ENCODE measurements around the gene NME3.
"Not testable (repeated sequence)": the region's sequence is repeated elsewhere in the genome, so short reads cannot be mapped to it uniquely, and the experiment has no call there.

Gene NME3

GRCh38 chr16:1745181-1745899 lies 26.0 kb downstream of the NME3 start:
- H3K4me3 ChIP-seq (ENCODE audit: low read length in 2 of 2) = no peak overlapping the region
- no peaks in the 10 kb centered on the region for H3K9me3 ChIP-seq (ENCODE audit: control insufficient read depth in 2 of 2, low read length in 2 of 2)
- H3K27me3 ChIP-seq (ENCODE audit: control insufficient read depth in 1 of 2, insufficient read depth in 2 of 2, low read length in 2 of 2) = no peaks in the 10 kb centered on the region
- peaks cover 38 to 58% of the 10 kb centered on the region in 2 donors for H3K36me3 ChIP-seq (ENCODE audit: control insufficient read depth in 2 of 2, insufficient read depth in 2 of 2, low read length in 2 of 2)
- no peak overlapping the region for H3K27ac ChIP-seq (ENCODE audit: low read length)
- H3K4me1 ChIP-seq (ENCODE audit: control insufficient read depth, insufficient read depth, low read length) = no peaks in the 10 kb centered on the region
- H3K9ac ChIP-seq (ENCODE audit: low read length in 2 of 2) = no peak overlapping the region

- no peaks in the 10 kb centered on the region for H3K9me3 ChIP-seq (ENCODE audit: control insufficient read depth in 2 of 2, low read length in 2 of 2)
- no peaks in the 10 kb centered on the region for H3K27me3 ChIP-seq (ENCODE audit: control insufficient read depth in 1 of 2, insufficient read depth in 2 of 2, low read length in 2 of 2)
- H3K4me1 ChIP-seq (ENCODE audit: control insufficient read depth, insufficient read depth, low read length) = no peaks in the 10 kb centered on the region
- no peak overlapping the region for H3K27ac ChIP-seq (ENCODE audit: low read length)
- peaks cover 34 to 56% of the 10 kb centered on the region in 2 donors for H3K36me3 ChIP-seq (ENCODE audit: control insufficient read depth in 2 of 2, insufficient read depth in 2 of 2, low read length in 2 of 2)
- no peak overlapping the region for H3K9ac ChIP-seq (ENCODE audit: low read length in 2 of 2)
- no peak overlapping the region for H3K4me3 ChIP-seq (ENCODE audit: low read length in 2 of 2)
Measured at GRCh38 chr16:1744338-1744840, 27.0 kb downstream of the NME3 start.

GRCh38 chr16:1743376-1744337 lies 27.7 kb downstream of the NME3 start:
- no peaks in the 10 kb centered on the region for H3K4me1 ChIP-seq (ENCODE audit: control insufficient read depth, insufficient read depth, low read length)
- H3K36me3 ChIP-seq (ENCODE audit: control insufficient read depth in 2 of 2, insufficient read depth in 2 of 2, low read length in 2 of 2) = peaks cover 27 to 48% of the 10 kb centered on the region in 2 donors
- H3K4me3 ChIP-seq (ENCODE audit: low read length in 2 of 2) = no peak overlapping the region
- no peaks in the 10 kb centered on the region for H3K9me3 ChIP-seq (ENCODE audit: control insufficient read depth in 2 of 2, low read length in 2 of 2)
- H3K27me3 ChIP-seq (ENCODE audit: control insufficient read depth in 1 of 2, insufficient read depth in 2 of 2, low read length in 2 of 2) = no peaks in the 10 kb centered on the region
- H3K9ac ChIP-seq (ENCODE audit: low read length in 2 of 2) = no peak overlapping the region
- no peak overlapping the region for H3K27ac ChIP-seq (ENCODE audit: low read length)

- Histone ChIP-seq H3K36me3 (ENCODE audit: control insufficient read depth in 2 of 2, insufficient read depth in 2 of 2, low read length in 2 of 2) (peaks cover 14 to 32% of the 10 kb centered on the region in 2 donors), H3K4me3 (ENCODE audit: low read length in 2 of 2) (no peak overlapping the region), H3K4me1 (ENCODE audit: control insufficient read depth, insufficient read depth, low read length) (no peaks in the 10 kb centered on the region), H3K27me3 (ENCODE audit: control insufficient read depth in 1 of 2, insufficient read depth in 2 of 2, low read length in 2 of 2) (no peaks in the 10 kb centered on the region), H3K9me3 (ENCODE audit: control insufficient read depth in 2 of 2, low read length in 2 of 2) (no peaks in the 10 kb centered on the region), H3K9ac (ENCODE audit: low read length in 2 of 2) (no peak overlapping the region), H3K27ac (ENCODE audit: low read length) (no peak overlapping the region)
Measured at GRCh38 chr16:1741553-1742165, 29.7 kb downstream of the NME3 start.

- Histone ChIP-seq H3K4me1 (ENCODE audit: control insufficient read depth, insufficient read depth, low read length) (no peaks in the 10 kb centered on the region), H3K9me3 (ENCODE audit: control insufficient read depth in 2 of 2, low read length in 2 of 2) (no peaks in the 10 kb centered on the region), H3K27ac (ENCODE audit: low read length) (no peak overlapping the region), H3K27me3 (ENCODE audit: control insufficient read depth in 1 of 2, insufficient read depth in 2 of 2, low read length in 2 of 2) (no peaks in the 10 kb centered on the region), H3K4me3 (ENCODE audit: low read length in 2 of 2) (no peak overlapping the region), H3K36me3 (ENCODE audit: control insufficient read depth in 2 of 2, insufficient read depth in 2 of 2, low read length in 2 of 2) (peaks cover 14 to 32% of the 10 kb centered on the region in 2 donors), H3K9ac (ENCODE audit: low read length in 2 of 2) (no peak overlapping the region)
Measured at GRCh38 chr16:1740781-1741490, 30.4 kb downstream of the NME3 start.

- H3K9me3 ChIP-seq (ENCODE audit: control insufficient read depth in 2 of 2, low read length in 2 of 2) = no peaks in the 10 kb centered on the region
- peaks cover 10 to 30% of the 10 kb centered on the region in 2 donors for H3K36me3 ChIP-seq (ENCODE audit: control insufficient read depth in 2 of 2, insufficient read depth in 2 of 2, low read length in 2 of 2)
- no peak overlapping the region for H3K4me3 ChIP-seq (ENCODE audit: low read length in 2 of 2)
- H3K9ac ChIP-seq (ENCODE audit: low read length in 2 of 2) = no peak overlapping the region
- no peaks in the 10 kb centered on the region for H3K4me1 ChIP-seq (ENCODE audit: control insufficient read depth, insufficient read depth, low read length)
- H3K27me3 ChIP-seq (ENCODE audit: control insufficient read depth in 1 of 2, insufficient read depth in 2 of 2, low read length in 2 of 2) = no peaks in the 10 kb centered on the region
- H3K27ac ChIP-seq (ENCODE audit: low read length) = no peak overlapping the region
Measured at GRCh38 chr16:1740234-1740633, 31.1 kb downstream of the NME3 start.

- H3K9me3 ChIP-seq (ENCODE audit: control insufficient read depth in 2 of 2, low read length in 2 of 2) = no peaks in the 10 kb centered on the region
- H3K27me3 ChIP-seq (ENCODE audit: control insufficient read depth in 1 of 2, insufficient read depth in 2 of 2, low read length in 2 of 2) = no peaks in the 10 kb centered on the region
- H3K4me1 ChIP-seq (ENCODE audit: control insufficient read depth, insufficient read depth, low read length) = no peaks in the 10 kb centered on the region
- no peak overlapping the region for H3K27ac ChIP-seq (ENCODE audit: low read length)
- H3K9ac ChIP-seq (ENCODE audit: low read length in 2 of 2) = no peak overlapping the region
- no peak overlapping the region for H3K4me3 ChIP-seq (ENCODE audit: low read length in 2 of 2)
- peaks cover 21 to 30% of the 10 kb centered on the region in 2 donors for H3K36me3 ChIP-seq (ENCODE audit: control insufficient read depth in 2 of 2, insufficient read depth in 2 of 2, low read length in 2 of 2)
Measured at GRCh38 chr16:1734816-1735215, 36.5 kb downstream of the NME3 start.

- Histone ChIP-seq H3K9ac (ENCODE audit: low read length in 2 of 2) (no peak overlapping the region), H3K9me3 (ENCODE audit: control insufficient read depth in 2 of 2, low read length in 2 of 2) (no peaks in the 10 kb centered on the region), H3K36me3 (ENCODE audit: control insufficient read depth in 2 of 2, insufficient read depth in 2 of 2, low read length in 2 of 2) (peaks cover 21 to 31% of the 10 kb centered on the region in 2 donors), H3K4me1 (ENCODE audit: control insufficient read depth, insufficient read depth, low read length) (no peaks in the 10 kb centered on the region), H3K4me3 (ENCODE audit: low read length in 2 of 2) (no peak overlapping the region), H3K27ac (ENCODE audit: low read length) (no peak overlapping the region), H3K27me3 (ENCODE audit: control insufficient read depth in 1 of 2, insufficient read depth in 2 of 2, low read length in 2 of 2) (no peaks in the 10 kb centered on the region)
Measured at GRCh38 chr16:1734123-1734522, 37.2 kb downstream of the NME3 start.

- H3K36me3 ChIP-seq (ENCODE audit: control insufficient read depth in 2 of 2, insufficient read depth in 2 of 2, low read length in 2 of 2) = peaks cover 29 to 41% of the 10 kb centered on the region in 2 donors
- not testable (repeated sequence) for H3K4me3 ChIP-seq (ENCODE audit: low read length in 2 of 2); H3K9ac ChIP-seq (ENCODE audit: low read length in 2 of 2); H3K27ac ChIP-seq (ENCODE audit: low read length); H3K4me1 ChIP-seq (ENCODE audit: control insufficient read depth, insufficient read depth, low read length); H3K9me3 ChIP-seq (ENCODE audit: control insufficient read depth in 2 of 2, low read length in 2 of 2); H3K27me3 ChIP-seq (ENCODE audit: control insufficient read depth in 1 of 2, insufficient read depth in 2 of 2, low read length in 2 of 2)
Measured at GRCh38 chr16:1732551-1732987, 38.8 kb downstream of the NME3 start.

- Histone ChIP-seq H3K9ac (ENCODE audit: low read length in 2 of 2) (no peak overlapping the region), H3K4me3 (ENCODE audit: low read length in 2 of 2) (no peak overlapping the region), H3K9me3 (ENCODE audit: control insufficient read depth in 2 of 2, low read length in 2 of 2) (no peaks in the 10 kb centered on the region), H3K27me3 (ENCODE audit: control insufficient read depth in 1 of 2, insufficient read depth in 2 of 2, low read length in 2 of 2) (no peaks in the 10 kb centered on the region), H3K4me1 (ENCODE audit: control insufficient read depth, insufficient read depth, low read length) (peaks cover 3% of the 10 kb centered on the region), H3K27ac (ENCODE audit: low read length) (no peak overlapping the region), H3K36me3 (ENCODE audit: control insufficient read depth in 2 of 2, insufficient read depth in 2 of 2, low read length in 2 of 2) (peaks cover 32 to 45% of the 10 kb centered on the region in 2 donors)
Measured at GRCh38 chr16:1732071-1732470, 39.3 kb downstream of the NME3 start.

Measured in stomach smooth muscle (tissue), 2 donors.